ENCODE measurements around the gene PCCA. TPM values are rescaled to one million over a fixed set of nuclear protein-coding genes. Genes with fewer than 3 reads are reported as not detected.

Gene PCCA
- total RNA-seq, 4 donors from 2014 or later: 40.1 to 82.8 (median 61.1) TPM

GRCh38 chr13:100330662-100331061 is 241.8 kb downstream of the PCCA start:
- TF ChIP-seq CTCF (IDR thresholded peaks at IDR 0.05; ENCODE audit: low read depth): no peak

GRCh38 chr13:100333141-100333540 is 244.2 kb downstream of the PCCA start:
- no peak for TF ChIP-seq CTCF (IDR thresholded peaks at IDR 0.05; ENCODE audit: low read depth)

- TF ChIP-seq CTCF (IDR thresholded peaks at IDR 0.05; ENCODE audit: low read depth): no peak
These were observed 245.3 kb downstream of the PCCA start for GRCh38 chr13:100334214-100334613.

GRCh38 chr13:100336795-100337516 is 248.1 kb downstream of the PCCA start:
- TF ChIP-seq CTCF (IDR thresholded peaks at IDR 0.05; ENCODE audit: low read depth): no peak

GRCh38 chr13:100338275-100338674 is 249.4 kb downstream of the PCCA start:
- TF ChIP-seq CTCF (IDR thresholded peaks at IDR 0.05; ENCODE audit: low read depth): no peak

GRCh38 chr13:100339411-100339940 is 250.6 kb downstream of the PCCA start:
- no peak for TF ChIP-seq CTCF (IDR thresholded peaks at IDR 0.05; ENCODE audit: low read depth)

GRCh38 chr13:100340865-100341264 is 252.0 kb downstream of the PCCA start:
- TF ChIP-seq CTCF (IDR thresholded peaks at IDR 0.05; ENCODE audit: low read depth): no peak

All from subcutaneous adipose tissue (tissue), 4 donors.